ENCODE results near the gene COQ4. TPM values are rescaled to one million over a fixed set of nuclear protein-coding genes. Genes with fewer than 3 reads are reported as not detected.

Gene COQ4
- total and polyA plus RNA-seq, 2 experiments from 2014 or later = 35.3 to 37.0 TPM

DNA sequence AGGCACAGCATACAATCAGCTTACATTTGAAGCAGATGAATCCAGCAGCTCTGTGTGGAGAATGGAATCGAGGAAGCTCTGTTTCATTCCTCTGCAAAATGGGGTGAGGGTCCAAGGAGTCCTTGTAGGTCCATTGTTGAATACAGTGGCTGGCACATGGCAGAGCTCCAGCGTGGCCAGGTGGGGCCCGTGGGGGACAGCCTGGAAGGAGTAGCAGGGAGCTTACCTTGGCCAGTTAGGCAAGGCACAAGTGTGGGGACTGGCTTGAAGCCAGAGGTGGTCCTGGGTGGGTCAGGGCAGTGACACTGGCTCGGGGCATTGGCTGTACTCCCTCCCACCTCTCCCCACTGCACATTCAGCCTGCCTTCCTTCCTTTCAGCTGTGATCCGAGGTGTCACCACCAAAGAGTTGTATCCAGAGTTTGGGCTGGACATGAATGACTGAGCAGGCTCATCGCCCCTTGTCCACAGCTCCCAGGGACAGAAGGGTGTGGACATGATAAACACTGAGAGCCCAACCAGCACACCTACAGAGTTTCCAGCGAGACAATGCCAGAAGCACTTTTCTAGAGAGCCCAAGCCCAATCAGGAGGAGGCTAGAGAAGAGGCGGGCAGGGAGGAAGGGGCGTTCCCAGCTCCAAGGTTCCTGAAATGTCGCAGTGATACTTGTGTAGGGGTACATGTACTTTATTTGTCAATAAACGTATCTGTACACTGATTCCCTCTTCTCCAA is 34.2 kb upstream of the COQ4 start:
- TF ChIP-seq CREB1 (CRISPR knock-in tag; IDR thresholded peaks at IDR 0.05; ENCODE audit: low read depth) (no peak), ZNF331 (CRISPR knock-in tag; IDR thresholded peaks at IDR 0.05; ENCODE audit: low read depth) (no peak), JUNB (IDR thresholded peaks at IDR 0.05; ENCODE audit: unreplicated experiment) (no peak), POLR2AphosphoS5 (IDR thresholded peaks at IDR 0.05; ENCODE audit: low read depth) (no peak), NANOG (IDR thresholded peaks at IDR 0.05; ENCODE audit: borderline replicate concordance) (no peak), EZH2phosphoT487 (IDR thresholded peaks at IDR 0.05; ENCODE audit: unreplicated experiment) (no peak), STAT1 (IDR thresholded peaks at IDR 0.05; ENCODE audit: unreplicated experiment) (no peak), ZNF114 (CRISPR knock-in tag; IDR thresholded peaks at IDR 0.05) (no peak), EZH2 (IDR thresholded peaks at IDR 0.05; ENCODE audit: low read depth, unreplicated experiment) (no peak)
- TF ChIP-seq, protein P1, sequence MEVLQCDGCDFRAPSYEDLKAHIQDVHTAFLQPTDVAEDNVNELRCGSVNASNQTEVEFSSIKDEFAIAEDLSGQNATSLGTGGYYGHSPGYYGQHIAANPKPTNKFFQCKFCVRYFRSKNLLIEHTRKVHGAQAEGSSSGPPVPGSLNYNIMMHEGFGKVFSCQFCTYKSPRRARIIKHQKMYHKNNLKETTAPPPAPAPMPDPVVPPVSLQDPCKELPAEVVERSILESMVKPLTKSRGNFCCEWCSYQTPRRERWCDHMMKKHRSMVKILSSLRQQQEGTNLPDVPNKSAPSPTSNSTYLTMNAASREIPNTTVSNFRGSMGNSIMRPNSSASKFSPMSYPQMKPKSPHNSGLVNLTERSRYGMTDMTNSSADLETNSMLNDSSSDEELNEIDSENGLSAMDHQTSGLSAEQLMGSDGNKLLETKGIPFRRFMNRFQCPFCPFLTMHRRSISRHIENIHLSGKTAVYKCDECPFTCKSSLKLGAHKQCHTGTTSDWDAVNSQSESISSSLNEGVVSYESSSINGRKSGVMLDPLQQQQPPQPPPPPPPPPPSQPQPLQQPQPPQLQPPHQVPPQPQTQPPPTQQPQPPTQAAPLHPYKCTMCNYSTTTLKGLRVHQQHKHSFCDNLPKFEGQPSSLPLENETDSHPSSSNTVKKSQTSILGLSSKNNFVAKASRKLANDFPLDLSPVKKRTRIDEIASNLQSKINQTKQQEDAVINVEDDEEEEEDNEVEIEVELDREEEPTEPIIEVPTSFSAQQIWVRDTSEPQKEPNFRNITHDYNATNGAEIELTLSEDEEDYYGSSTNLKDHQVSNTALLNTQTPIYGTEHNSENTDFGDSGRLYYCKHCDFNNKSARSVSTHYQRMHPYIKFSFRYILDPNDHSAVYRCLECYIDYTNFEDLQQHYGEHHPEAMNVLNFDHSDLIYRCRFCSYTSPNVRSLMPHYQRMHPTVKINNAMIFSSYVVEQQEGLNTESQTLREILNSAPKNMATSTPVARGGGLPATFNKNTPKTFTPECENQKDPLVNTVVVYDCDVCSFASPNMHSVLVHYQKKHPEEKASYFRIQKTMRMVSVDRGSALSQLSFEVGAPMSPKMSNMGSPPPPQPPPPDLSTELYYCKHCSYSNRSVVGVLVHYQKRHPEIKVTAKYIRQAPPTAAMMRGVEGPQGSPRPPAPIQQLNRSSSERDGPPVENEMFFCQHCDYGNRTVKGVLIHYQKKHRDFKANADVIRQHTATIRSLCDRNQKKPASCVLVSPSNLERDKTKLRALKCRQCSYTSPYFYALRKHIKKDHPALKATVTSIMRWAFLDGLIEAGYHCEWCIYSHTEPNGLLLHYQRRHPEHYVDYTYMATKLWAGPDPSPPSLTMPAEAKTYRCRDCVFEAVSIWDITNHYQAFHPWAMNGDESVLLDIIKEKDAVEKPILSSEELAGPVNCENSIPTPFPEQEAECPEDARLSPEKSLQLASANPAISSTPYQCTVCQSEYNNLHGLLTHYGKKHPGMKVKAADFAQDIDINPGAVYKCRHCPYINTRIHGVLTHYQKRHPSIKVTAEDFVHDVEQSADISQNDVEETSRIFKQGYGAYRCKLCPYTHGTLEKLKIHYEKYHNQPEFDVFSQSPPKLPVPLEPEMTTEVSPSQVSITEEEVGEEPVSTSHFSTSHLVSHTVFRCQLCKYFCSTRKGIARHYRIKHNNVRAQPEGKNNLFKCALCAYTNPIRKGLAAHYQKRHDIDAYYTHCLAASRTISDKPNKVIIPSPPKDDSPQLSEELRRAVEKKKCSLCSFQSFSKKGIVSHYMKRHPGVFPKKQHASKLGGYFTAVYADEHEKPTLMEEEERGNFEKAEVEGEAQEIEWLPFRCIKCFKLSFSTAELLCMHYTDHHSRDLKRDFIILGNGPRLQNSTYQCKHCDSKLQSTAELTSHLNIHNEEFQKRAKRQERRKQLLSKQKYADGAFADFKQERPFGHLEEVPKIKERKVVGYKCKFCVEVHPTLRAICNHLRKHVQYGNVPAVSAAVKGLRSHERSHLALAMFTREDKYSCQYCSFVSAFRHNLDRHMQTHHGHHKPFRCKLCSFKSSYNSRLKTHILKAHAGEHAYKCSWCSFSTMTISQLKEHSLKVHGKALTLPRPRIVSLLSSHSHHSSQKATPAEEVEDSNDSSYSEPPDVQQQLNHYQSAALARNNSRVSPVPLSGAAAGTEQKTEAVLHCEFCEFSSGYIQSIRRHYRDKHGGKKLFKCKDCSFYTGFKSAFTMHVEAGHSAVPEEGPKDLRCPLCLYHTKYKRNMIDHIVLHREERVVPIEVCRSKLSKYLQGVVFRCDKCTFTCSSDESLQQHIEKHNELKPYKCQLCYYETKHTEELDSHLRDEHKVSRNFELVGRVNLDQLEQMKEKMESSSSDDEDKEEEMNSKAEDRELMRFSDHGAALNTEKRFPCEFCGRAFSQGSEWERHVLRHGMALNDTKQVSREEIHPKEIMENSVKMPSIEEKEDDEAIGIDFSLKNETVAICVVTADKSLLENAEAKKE (CRISPR knock-in tag; IDR thresholded peaks at IDR 0.05) = no peak
- TF ChIP-seq, protein P2, sequence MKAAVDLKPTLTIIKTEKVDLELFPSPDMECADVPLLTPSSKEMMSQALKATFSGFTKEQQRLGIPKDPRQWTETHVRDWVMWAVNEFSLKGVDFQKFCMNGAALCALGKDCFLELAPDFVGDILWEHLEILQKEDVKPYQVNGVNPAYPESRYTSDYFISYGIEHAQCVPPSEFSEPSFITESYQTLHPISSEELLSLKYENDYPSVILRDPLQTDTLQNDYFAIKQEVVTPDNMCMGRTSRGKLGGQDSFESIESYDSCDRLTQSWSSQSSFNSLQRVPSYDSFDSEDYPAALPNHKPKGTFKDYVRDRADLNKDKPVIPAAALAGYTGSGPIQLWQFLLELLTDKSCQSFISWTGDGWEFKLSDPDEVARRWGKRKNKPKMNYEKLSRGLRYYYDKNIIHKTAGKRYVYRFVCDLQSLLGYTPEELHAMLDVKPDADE (IDR thresholded peaks at IDR 0.05) = no peak
- TF ChIP-seq, protein P3, sequence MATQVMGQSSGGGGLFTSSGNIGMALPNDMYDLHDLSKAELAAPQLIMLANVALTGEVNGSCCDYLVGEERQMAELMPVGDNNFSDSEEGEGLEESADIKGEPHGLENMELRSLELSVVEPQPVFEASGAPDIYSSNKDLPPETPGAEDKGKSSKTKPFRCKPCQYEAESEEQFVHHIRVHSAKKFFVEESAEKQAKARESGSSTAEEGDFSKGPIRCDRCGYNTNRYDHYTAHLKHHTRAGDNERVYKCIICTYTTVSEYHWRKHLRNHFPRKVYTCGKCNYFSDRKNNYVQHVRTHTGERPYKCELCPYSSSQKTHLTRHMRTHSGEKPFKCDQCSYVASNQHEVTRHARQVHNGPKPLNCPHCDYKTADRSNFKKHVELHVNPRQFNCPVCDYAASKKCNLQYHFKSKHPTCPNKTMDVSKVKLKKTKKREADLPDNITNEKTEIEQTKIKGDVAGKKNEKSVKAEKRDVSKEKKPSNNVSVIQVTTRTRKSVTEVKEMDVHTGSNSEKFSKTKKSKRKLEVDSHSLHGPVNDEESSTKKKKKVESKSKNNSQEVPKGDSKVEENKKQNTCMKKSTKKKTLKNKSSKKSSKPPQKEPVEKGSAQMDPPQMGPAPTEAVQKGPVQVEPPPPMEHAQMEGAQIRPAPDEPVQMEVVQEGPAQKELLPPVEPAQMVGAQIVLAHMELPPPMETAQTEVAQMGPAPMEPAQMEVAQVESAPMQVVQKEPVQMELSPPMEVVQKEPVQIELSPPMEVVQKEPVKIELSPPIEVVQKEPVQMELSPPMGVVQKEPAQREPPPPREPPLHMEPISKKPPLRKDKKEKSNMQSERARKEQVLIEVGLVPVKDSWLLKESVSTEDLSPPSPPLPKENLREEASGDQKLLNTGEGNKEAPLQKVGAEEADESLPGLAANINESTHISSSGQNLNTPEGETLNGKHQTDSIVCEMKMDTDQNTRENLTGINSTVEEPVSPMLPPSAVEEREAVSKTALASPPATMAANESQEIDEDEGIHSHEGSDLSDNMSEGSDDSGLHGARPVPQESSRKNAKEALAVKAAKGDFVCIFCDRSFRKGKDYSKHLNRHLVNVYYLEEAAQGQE (IDR thresholded peaks at IDR 0.05; ENCODE audit: unreplicated experiment) = no peak
- no peak overlapping the region for H3K4me2 ChIP-seq
- Mint-ChIP-seq H3K27ac (no peak overlapping the region), H3K36me3 (ENCODE audit: low read depth) (peaks cover 17% of the 10 kb centered on the region), H3K4me3 (no peak overlapping the region), H3K27me3 (ENCODE audit: insufficient read depth, low read depth, poor library complexity) (no peaks in the 10 kb centered on the region), H3K4me1 (no peaks in the 10 kb centered on the region), H3K9me3 (no peaks in the 10 kb centered on the region; the same call in 2 of the 3 replicates)
- H2AFZ ChIP-seq = no peak overlapping the region
- no peaks in the 10 kb centered on the region for H3K36me3 ChIP-seq (ENCODE audit: insufficient read depth)
- H3F3A ChIP-seq (replicated peaks; ENCODE audit: low read depth) = no peaks in the 10 kb centered on the region
- DNase-seq (ENCODE audit: low spot score) = no peak
- no peaks in the 10 kb centered on the region for H3K79me2 ChIP-seq (replicated peaks; ENCODE audit: insufficient read depth)
- H3K4me3 ChIP-seq = no peak overlapping the region
- H3K9me2 ChIP-seq (ENCODE audit: insufficient read depth) = no peaks in the 10 kb centered on the region
- no peaks in the 10 kb centered on the region for H3K4me1 ChIP-seq (ENCODE audit: insufficient read depth)
- no peak overlapping the region for H3K27ac ChIP-seq (ENCODE audit: low read depth)
- no peaks in the 10 kb centered on the region for H4K20me1 ChIP-seq (replicated peaks; ENCODE audit: insufficient read depth)
- ATAC-seq = no peak
- no peaks in the 10 kb centered on the region for H3K27me3 ChIP-seq (ENCODE audit: insufficient read depth)
